ENCODE measurements around the gene PHACTR1.

DNA sequence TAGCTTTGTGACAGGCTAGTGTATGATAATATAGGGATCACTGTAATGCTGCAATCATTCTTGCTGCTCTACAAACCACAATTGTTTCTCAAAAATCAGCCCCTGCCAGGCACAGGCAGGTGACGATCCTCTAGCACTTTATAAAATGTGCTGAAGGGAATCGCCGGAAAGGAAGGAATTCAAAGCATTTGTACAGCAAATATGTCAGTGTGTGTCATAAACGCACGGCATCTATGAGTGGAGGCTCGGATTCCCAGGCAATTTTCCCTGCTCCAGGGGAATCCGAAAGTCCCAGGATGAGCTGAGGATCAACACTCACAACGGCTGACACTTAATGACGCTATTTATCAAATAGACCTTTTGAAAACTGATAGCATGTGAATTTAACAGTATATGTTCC, 1.4 kb downstream of the PHACTR1 start:
- TF ChIP-seq, protein P1, sequence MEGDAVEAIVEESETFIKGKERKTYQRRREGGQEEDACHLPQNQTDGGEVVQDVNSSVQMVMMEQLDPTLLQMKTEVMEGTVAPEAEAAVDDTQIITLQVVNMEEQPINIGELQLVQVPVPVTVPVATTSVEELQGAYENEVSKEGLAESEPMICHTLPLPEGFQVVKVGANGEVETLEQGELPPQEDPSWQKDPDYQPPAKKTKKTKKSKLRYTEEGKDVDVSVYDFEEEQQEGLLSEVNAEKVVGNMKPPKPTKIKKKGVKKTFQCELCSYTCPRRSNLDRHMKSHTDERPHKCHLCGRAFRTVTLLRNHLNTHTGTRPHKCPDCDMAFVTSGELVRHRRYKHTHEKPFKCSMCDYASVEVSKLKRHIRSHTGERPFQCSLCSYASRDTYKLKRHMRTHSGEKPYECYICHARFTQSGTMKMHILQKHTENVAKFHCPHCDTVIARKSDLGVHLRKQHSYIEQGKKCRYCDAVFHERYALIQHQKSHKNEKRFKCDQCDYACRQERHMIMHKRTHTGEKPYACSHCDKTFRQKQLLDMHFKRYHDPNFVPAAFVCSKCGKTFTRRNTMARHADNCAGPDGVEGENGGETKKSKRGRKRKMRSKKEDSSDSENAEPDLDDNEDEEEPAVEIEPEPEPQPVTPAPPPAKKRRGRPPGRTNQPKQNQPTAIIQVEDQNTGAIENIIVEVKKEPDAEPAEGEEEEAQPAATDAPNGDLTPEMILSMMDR (IDR thresholded peaks at IDR 0.05; ENCODE audit: insufficient read depth, low read length), result no peak
- TF ChIP-seq SPI1 (IDR thresholded peaks at IDR 0.05; ENCODE audit: borderline replicate concordance, low read depth), result no peak
- TF ChIP-seq, protein P2, sequence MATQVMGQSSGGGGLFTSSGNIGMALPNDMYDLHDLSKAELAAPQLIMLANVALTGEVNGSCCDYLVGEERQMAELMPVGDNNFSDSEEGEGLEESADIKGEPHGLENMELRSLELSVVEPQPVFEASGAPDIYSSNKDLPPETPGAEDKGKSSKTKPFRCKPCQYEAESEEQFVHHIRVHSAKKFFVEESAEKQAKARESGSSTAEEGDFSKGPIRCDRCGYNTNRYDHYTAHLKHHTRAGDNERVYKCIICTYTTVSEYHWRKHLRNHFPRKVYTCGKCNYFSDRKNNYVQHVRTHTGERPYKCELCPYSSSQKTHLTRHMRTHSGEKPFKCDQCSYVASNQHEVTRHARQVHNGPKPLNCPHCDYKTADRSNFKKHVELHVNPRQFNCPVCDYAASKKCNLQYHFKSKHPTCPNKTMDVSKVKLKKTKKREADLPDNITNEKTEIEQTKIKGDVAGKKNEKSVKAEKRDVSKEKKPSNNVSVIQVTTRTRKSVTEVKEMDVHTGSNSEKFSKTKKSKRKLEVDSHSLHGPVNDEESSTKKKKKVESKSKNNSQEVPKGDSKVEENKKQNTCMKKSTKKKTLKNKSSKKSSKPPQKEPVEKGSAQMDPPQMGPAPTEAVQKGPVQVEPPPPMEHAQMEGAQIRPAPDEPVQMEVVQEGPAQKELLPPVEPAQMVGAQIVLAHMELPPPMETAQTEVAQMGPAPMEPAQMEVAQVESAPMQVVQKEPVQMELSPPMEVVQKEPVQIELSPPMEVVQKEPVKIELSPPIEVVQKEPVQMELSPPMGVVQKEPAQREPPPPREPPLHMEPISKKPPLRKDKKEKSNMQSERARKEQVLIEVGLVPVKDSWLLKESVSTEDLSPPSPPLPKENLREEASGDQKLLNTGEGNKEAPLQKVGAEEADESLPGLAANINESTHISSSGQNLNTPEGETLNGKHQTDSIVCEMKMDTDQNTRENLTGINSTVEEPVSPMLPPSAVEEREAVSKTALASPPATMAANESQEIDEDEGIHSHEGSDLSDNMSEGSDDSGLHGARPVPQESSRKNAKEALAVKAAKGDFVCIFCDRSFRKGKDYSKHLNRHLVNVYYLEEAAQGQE (IDR thresholded peaks at IDR 0.05; ENCODE audit: insufficient replicate concordance, low read depth), result no peak
- no peak for TF ChIP-seq GABPA (IDR thresholded peaks at IDR 0.05; ENCODE audit: low read depth)
